NCI-H1105 (cell line): ENCODE data around the gene LDAH.
"Not testable (repeated sequence)": the region's sequence is repeated elsewhere in the genome, so short reads cannot be mapped to it uniquely, and the experiment has no call there.

ENCODE experiments used
- DNase-seq: peaks from one replicate; lab custom pipeline; 2025; lab: John Stamatoyannopoulos, UW

Gene LDAH

GRCh38 chr2:20722592-20723240, 100.2 kb downstream of the LDAH start:
- no peak for DNase-seq

- DNase-seq: no peak
Observed at GRCh38 chr2:20717641-20718040, 105.3 kb downstream of the LDAH start.

GRCh38 chr2:20716164-20716563, 106.7 kb downstream of the LDAH start:
- not testable (repeated sequence) for DNase-seq

- DNase-seq: not testable (repeated sequence)
Observed at GRCh38 chr2:20714412-20714811, 108.5 kb downstream of the LDAH start.

- DNase-seq: not testable (repeated sequence)
Observed at GRCh38 chr2:20713585-20713984, 109.3 kb downstream of the LDAH start.

- DNase-seq: not testable (repeated sequence)
Observed at GRCh38 chr2:20711641-20712040, 111.3 kb downstream of the LDAH start.

GRCh38 chr2:20707601-20708000, 115.3 kb downstream of the LDAH start:
- no peak for DNase-seq

- no peak for DNase-seq
Observed at GRCh38 chr2:20706786-20707185, 116.1 kb downstream of the LDAH start.

GRCh38 chr2:20706217-20706616, 116.7 kb downstream of the LDAH start:
- DNase-seq: no peak

GRCh38 chr2:20704886-20705285, 118.0 kb downstream of the LDAH start:
- DNase-seq: no peak

GRCh38 chr2:20702563-20702962, 120.3 kb downstream of the LDAH start:
- no peak for DNase-seq

- DNase-seq: no peak
Observed at GRCh38 chr2:20698916-20699613, 123.8 kb downstream of the LDAH start.

GRCh38 chr2:20697322-20697934, 125.5 kb downstream of the LDAH start:
- no peak for DNase-seq

GRCh38 chr2:20696366-20696765, 126.5 kb downstream of the LDAH start:
- DNase-seq: no peak

- no peak for DNase-seq
Observed at GRCh38 chr2:20693317-20693716, 129.6 kb downstream of the LDAH start.

- DNase-seq: no peak
Observed at GRCh38 chr2:20692081-20692480, 130.8 kb downstream of the LDAH start.

- no peak for DNase-seq
Observed at GRCh38 chr2:20691076-20691734, 131.7 kb downstream of the LDAH start.

- DNase-seq: no peak
Observed at GRCh38 chr2:20689428-20690264, 133.3 kb downstream of the LDAH start.

- no peak for DNase-seq
Observed at GRCh38 chr2:20687260-20687832, 135.6 kb downstream of the LDAH start.

- DNase-seq: no peak
Observed at GRCh38 chr2:20684581-20685063, 138.3 kb downstream of the LDAH start.

- DNase-seq: no peak
Observed at GRCh38 chr2:20682167-20682920, 140.6 kb downstream of the LDAH start.
